Endodermal cell (in vitro differentiated cells): ENCODE measurements around the gene COG7. TPM values are rescaled to one million over a fixed set of nuclear protein-coding genes. Genes with fewer than 3 reads are reported as not detected.
A peak's percentile ranks its signal among the peaks of the same experiment; 100 is the strongest.
"Not testable (repeated sequence)": the region's sequence is repeated elsewhere in the genome, so short reads cannot be mapped to it uniquely, and the experiment has no call there.

Experiments used
- DNase-seq: peaks from one replicate; pipeline ENCODE4 v3.0.0-alpha.2; 2017
- H3K27ac ChIP-seq: 2 replicates; pipeline ENCODE4 v1.5.1; 2013; ENCODE audit warnings: mild to moderate bottlenecking, low read depth, low read length, moderate library complexity
- H3K27me3 ChIP-seq: 2 replicates; pipeline ENCODE4 v1.6.1; 2013; ENCODE audit warnings: mild to moderate bottlenecking, low read length, moderate library complexity; ENCODE audit not compliant: insufficient read depth, control insufficient read depth, poor library complexity, severe bottlenecking
- H3K36me3 ChIP-seq: 2 replicates; pipeline ENCODE4 v1.7.0; 2013; ENCODE audit warnings: mild to moderate bottlenecking, low read length, moderate library complexity; ENCODE audit not compliant: control insufficient read depth, insufficient read depth
- H3K4me1 ChIP-seq: one replicate; pipeline ENCODE4 v1.7.0; 2013; ENCODE audit warnings: low read length; ENCODE audit not compliant: control insufficient read depth, insufficient read depth
- H3K4me3 ChIP-seq: 2 replicates; pipeline ENCODE4 v1.5.1; 2013; ENCODE audit warnings: mild to moderate bottlenecking, low read length, moderate library complexity
- H3K9ac ChIP-seq: 2 replicates; pipeline ENCODE4 v1.6.1; 2013; ENCODE audit warnings: mild to moderate bottlenecking, low read length, moderate library complexity; ENCODE audit not compliant: poor library complexity, severe bottlenecking; ENCODE audit errors: extremely low read depth
- H3K9me3 ChIP-seq: 2 replicates; pipeline ENCODE4 v1.6.1; 2013; ENCODE audit warnings: mild to moderate bottlenecking, low read length, moderate library complexity; ENCODE audit not compliant: control insufficient read depth
- H3K27ac Mint-ChIP-seq: 2 replicates; pipeline ENCODE4 v1.8.0; 2020; ENCODE audit warnings: mixed read lengths
- H3K27me3 Mint-ChIP-seq: 2 replicates; pipeline ENCODE4 v1.8.0; 2021; ENCODE audit warnings: mild to moderate bottlenecking, mixed read lengths; ENCODE audit not compliant: insufficient read depth
- H3K36me3 Mint-ChIP-seq: 2 replicates; pipeline ENCODE4 v1.8.0; 2020; ENCODE audit warnings: low read depth, mixed read lengths
- H3K4me1 Mint-ChIP-seq: 2 replicates; pipeline ENCODE4 v1.8.0; 2020; ENCODE audit warnings: mixed read lengths
- H3K4me3 Mint-ChIP-seq: 2 replicates; pipeline ENCODE4 v1.8.0; 2020; ENCODE audit warnings: mild to moderate bottlenecking, moderate library complexity, mixed read lengths
- H3K9me3 Mint-ChIP-seq: 2 replicates; pipeline ENCODE4 v1.8.0; 2020; ENCODE audit warnings: mild to moderate bottlenecking, mixed read lengths
- CTCF ChIP-seq: fragments of 200-600 bp; sonication (generic); conservative IDR thresholded peaks from 2 replicates; pipeline ENCODE4 v1.5.0; 2021; ENCODE audit warnings: antibody characterized with exemption, mild to moderate bottlenecking
- WGBS, 2 experiments: methylation state at CpG; one replicate each; pipeline versions ENCODE4 v1.1.5 to v1.1.7; 2013; ENCODE audit warnings: missing lambda C conversion rate in 2 of 2, mixed read lengths in 1 of 2; ENCODE audit not compliant: insufficient coverage in 1 of 2, insufficient read length in 1 of 2; 5-methylcytosine and 5-hydroxymethylcytosine counted together
- total RNA-seq, 2 donors: library from RNA; stranded (reverse); fragmentation: NEBNext Ultra II Directional in 1 of 2; extraction: Animal tissue kit (Norgen Biotek cat#: 25700) in 1 of 2; gene quantifications; 2 replicates in 1 of 2; 3 replicates in 1 of 2; pipeline ENCODE4 v1.2.1, GENCODE V29; 2021

COG7 gene
- total RNA-seq, 2 donors from 2014 or later, result 19.9 to 31.3 TPM

GRCh38 chr16:23484510-23485256, 31.7 kb upstream of the COG7 start:
- Histone ChIP-seq H3K9ac (no peak overlapping the region), H3K36me3 (peaks cover 90% of the 10 kb centered on the region), H3K9me3 (no peaks in the 10 kb centered on the region), H3K4me1 (no peaks in the 10 kb centered on the region), H3K27me3 (no peaks in the 10 kb centered on the region), H3K4me3 (no peak overlapping the region), H3K27ac (no peak overlapping the region)
- Mint-ChIP-seq H3K27ac (no peak overlapping the region), H3K9me3 (no peaks in the 10 kb centered on the region), H3K4me3 (no peak overlapping the region), H3K27me3 (no peaks in the 10 kb centered on the region), H3K36me3 (peaks cover 78% of the 10 kb centered on the region), H3K4me1 (no peaks in the 10 kb centered on the region)
- no peak for TF ChIP-seq CTCF
- 95 to 96% methylated on average over 7 to 8 of the region's 8 CpGs for WGBS, 2 experiments
- no peak for DNase-seq

- H3K4me3 ChIP-seq, H3K27me3 Mint-ChIP-seq, H3K9me3 Mint-ChIP-seq, H3K4me1 Mint-ChIP-seq, H3K4me1 ChIP-seq, DNase-seq, H3K4me3 Mint-ChIP-seq, H3K9me3 ChIP-seq, H3K27ac Mint-ChIP-seq, H3K27me3 ChIP-seq, H3K9ac ChIP-seq, H3K27ac ChIP-seq: not testable (repeated sequence)
- 96 to 98% methylated on average over 7 to 8 of the region's 8 CpGs for WGBS, 2 experiments
- peaks cover 85% of the 10 kb centered on the region for H3K36me3 Mint-ChIP-seq
- peaks cover 90% of the 10 kb centered on the region for H3K36me3 ChIP-seq
Observed at GRCh38 chr16:23483492-23483891, 30.5 kb upstream of the COG7 start.

- TF ChIP-seq CTCF, result no peak
- no peaks in the 10 kb centered on the region for H3K9me3 ChIP-seq
- H3K36me3 ChIP-seq, result peaks cover 87% of the 10 kb centered on the region
- H3K27ac ChIP-seq, result no peak overlapping the region
- no peak for DNase-seq
- Mint-ChIP-seq H3K36me3 (peaks cover 84% of the 10 kb centered on the region), H3K27ac (no peak overlapping the region), H3K4me1 (no peaks in the 10 kb centered on the region), H3K9me3 (no peaks in the 10 kb centered on the region), H3K4me3 (no peak overlapping the region), H3K27me3 (no peaks in the 10 kb centered on the region)
- 91 to 94% methylated on average over 12 to 14 of the region's 14 CpGs for WGBS, 2 experiments
- H3K4me3 ChIP-seq, result no peak overlapping the region
- no peaks in the 10 kb centered on the region for H3K27me3 ChIP-seq
- no peak overlapping the region for H3K9ac ChIP-seq
- H3K4me1 ChIP-seq, result no peaks in the 10 kb centered on the region
Observed at GRCh38 chr16:23482778-23483177, 29.8 kb upstream of the COG7 start.

GRCh38 chr16:23480257-23480656, 27.3 kb upstream of the COG7 start:
- Histone ChIP-seq H3K9ac (no peak overlapping the region), H3K4me3 (no peak overlapping the region), H3K36me3 (peaks cover 83% of the 10 kb centered on the region), H3K27ac (no peak overlapping the region), H3K9me3 (no peaks in the 10 kb centered on the region), H3K4me1 (no peaks in the 10 kb centered on the region), H3K27me3 (no peaks in the 10 kb centered on the region)
- Mint-ChIP-seq H3K27ac (peak overlapping the region; percentile 13), H3K9me3 (no peaks in the 10 kb centered on the region), H3K36me3 (peaks cover 84% of the 10 kb centered on the region), H3K4me3 (no peak overlapping the region), H3K4me1 (no peaks in the 10 kb centered on the region), H3K27me3 (no peaks in the 10 kb centered on the region)
- no peak for DNase-seq
- 94 to 97% methylated on average over 4 of the region's 4 CpGs for WGBS, 2 experiments
- TF ChIP-seq CTCF, result no peak
